ENCODE measurements around the gene LIN7C. TPM values are rescaled to one million over a fixed set of nuclear protein-coding genes. Genes with fewer than 3 reads are reported as not detected.

LIN7C gene
- total and polyA plus RNA-seq, 2 donors (not counting 1 experiment from before 2014, with no cell fraction given), result 6.2 to 24.2 TPM

- H3K4me3 Mint-ChIP-seq, result no peak overlapping the region
- Histone ChIP-seq H4K20me1 (ENCODE audit: control insufficient read depth, insufficient read depth, low read length, poor library complexity, severe bottlenecking) (no peaks in the 10 kb centered on the region), H3K79me2 (ENCODE audit: control insufficient read depth, insufficient read depth, low read length) (no peaks in the 10 kb centered on the region), H3K4me3 (ENCODE audit: control extremely low read depth in 1 of 5, extremely low read depth in 1 of 5, insufficient read depth in 1 of 5, low read depth in 2 of 5, low read length in 4 of 5) (no peak overlapping the region), H3K4me1 (ENCODE audit: control insufficient read depth in 2 of 2, insufficient read depth in 2 of 2, low read length in 2 of 2) (no peaks in the 10 kb centered on the region), H3K9me3 (ENCODE audit: control extremely low read depth in 1 of 3, control insufficient read depth in 2 of 3, insufficient read depth in 1 of 3, low read length in 2 of 3) (no peaks in the 10 kb centered on the region), H3K9ac (ENCODE audit: low read length) (no peak overlapping the region), H3K27me3 (replicated peaks in 1 of 4; ENCODE audit: control extremely low read depth in 1 of 4, control insufficient read depth in 3 of 4, insufficient read depth in 4 of 4, low read length in 3 of 4) (no peaks in the 10 kb centered on the region), H2AFZ (ENCODE audit: insufficient read depth, low read depth, low read length, poor library complexity, severe bottlenecking) (no peak overlapping the region), H3K36me3 (replicated peaks in 1 of 2; ENCODE audit: control extremely low read depth in 1 of 2, control insufficient read depth in 1 of 2, extremely low read depth in 1 of 2, insufficient read depth in 2 of 2, low read length in 1 of 2) (no peaks in the 10 kb centered on the region), H3K27ac (ENCODE audit: low read length in 2 of 2) (no peak overlapping the region), H3K4me2 (replicated peaks; ENCODE audit: low read depth, low read length, poor library complexity, severe bottlenecking) (no peak overlapping the region)
- CTCF ChIA-PET, result no interaction called here
- DNase-seq (no peak), ATAC-seq (ENCODE audit: low read depth) (no peak)
- POLR2A ChIA-PET, result no interaction called here
- no peaks in the 10 kb centered on the region for H3K4me1 Mint-ChIP-seq
- peaks cover 4% of the 10 kb centered on the region for H3K27me3 Mint-ChIP-seq
- intact Hi-C loops (cut with micrococcal nuclease), result no loop called here
- H3K9me3 Mint-ChIP-seq (ENCODE audit: insufficient read depth), result no peaks in the 10 kb centered on the region
- H3K27ac Mint-ChIP-seq, result no peak overlapping the region
- TF ChIP-seq CTCF (IDR thresholded peaks at IDR 0.05) (no peak), EZH2 (IDR thresholded peaks at IDR 0.05; ENCODE audit: borderline replicate concordance, insufficient read depth, low read depth, low read length, poor library complexity, severe bottlenecking) (no peak)
- 100% methylated on average over 1 of the region's 1 CpG for WGBS (ENCODE audit: insufficient coverage)
These were observed 52.9 kb downstream of the LIN7C start for GRCh38 chr11:27453701-27454100.

GRCh38 chr11:27452147-27452546 is 54.4 kb downstream of the LIN7C start:
- H3K4me1 ChIP-seq (ENCODE audit: control insufficient read depth in 2 of 2, insufficient read depth in 2 of 2, low read length in 2 of 2), result no peaks in the 10 kb centered on the region
- no peaks in the 10 kb centered on the region for H3K9me3 ChIP-seq (ENCODE audit: control extremely low read depth in 1 of 3, control insufficient read depth in 2 of 3, insufficient read depth in 1 of 3, low read length in 2 of 3)
- Mint-ChIP-seq H3K4me3 (no peak overlapping the region), H3K27ac (no peak overlapping the region), H3K4me1 (no peaks in the 10 kb centered on the region), H3K9me3 (ENCODE audit: insufficient read depth) (no peaks in the 10 kb centered on the region), H3K27me3 (peaks cover 4% of the 10 kb centered on the region)
- ChIA-PET CTCF (no interaction called here), POLR2A (no interaction called here)
- no peaks in the 10 kb centered on the region for H3K27me3 ChIP-seq (replicated peaks in 1 of 4; ENCODE audit: control extremely low read depth in 1 of 4, control insufficient read depth in 3 of 4, insufficient read depth in 4 of 4, low read length in 3 of 4)
- H3K4me2 ChIP-seq (replicated peaks; ENCODE audit: low read depth, low read length, poor library complexity, severe bottlenecking), result no peak overlapping the region
- ATAC-seq (ENCODE audit: low read depth) (no peak), DNase-seq (no peak)
- WGBS (ENCODE audit: insufficient coverage), result 100% methylated on average over 1 of the region's 3 CpGs
- H3K27ac ChIP-seq (ENCODE audit: low read length in 2 of 2), result no peak overlapping the region
- H3K4me3 ChIP-seq (ENCODE audit: control extremely low read depth in 1 of 5, extremely low read depth in 1 of 5, insufficient read depth in 1 of 5, low read depth in 2 of 5, low read length in 4 of 5), result no peak overlapping the region
- intact Hi-C loops (cut with micrococcal nuclease), result no loop called here
- no peak overlapping the region for H3K9ac ChIP-seq (ENCODE audit: low read length)
- H3K36me3 ChIP-seq (replicated peaks in 1 of 2; ENCODE audit: control extremely low read depth in 1 of 2, control insufficient read depth in 1 of 2, extremely low read depth in 1 of 2, insufficient read depth in 2 of 2, low read length in 1 of 2), result no peaks in the 10 kb centered on the region
- H4K20me1 ChIP-seq (ENCODE audit: control insufficient read depth, insufficient read depth, low read length, poor library complexity, severe bottlenecking), result no peaks in the 10 kb centered on the region
- H2AFZ ChIP-seq (ENCODE audit: insufficient read depth, low read depth, low read length, poor library complexity, severe bottlenecking), result no peak overlapping the region
- H3K79me2 ChIP-seq (ENCODE audit: control insufficient read depth, insufficient read depth, low read length), result no peaks in the 10 kb centered on the region
- no peak for TF ChIP-seq CTCF (IDR thresholded peaks at IDR 0.05)
- TF ChIP-seq EZH2 (IDR thresholded peaks at IDR 0.05; ENCODE audit: borderline replicate concordance, insufficient read depth, low read depth, low read length, poor library complexity, severe bottlenecking), result no peak
